GM21717 (cell line): ENCODE data around the gene ZBTB4.

ENCODE experiments used
- ATAC-seq: cut with Tn5 transposase; IDR thresholded peaks from one replicate; pipeline ENCODE4 v1.9.1; 2021; ENCODE audit warnings: mild to moderate bottlenecking, moderate library complexity; ENCODE audit not compliant: unreplicated experiment

The ZBTB4 gene

DNA sequence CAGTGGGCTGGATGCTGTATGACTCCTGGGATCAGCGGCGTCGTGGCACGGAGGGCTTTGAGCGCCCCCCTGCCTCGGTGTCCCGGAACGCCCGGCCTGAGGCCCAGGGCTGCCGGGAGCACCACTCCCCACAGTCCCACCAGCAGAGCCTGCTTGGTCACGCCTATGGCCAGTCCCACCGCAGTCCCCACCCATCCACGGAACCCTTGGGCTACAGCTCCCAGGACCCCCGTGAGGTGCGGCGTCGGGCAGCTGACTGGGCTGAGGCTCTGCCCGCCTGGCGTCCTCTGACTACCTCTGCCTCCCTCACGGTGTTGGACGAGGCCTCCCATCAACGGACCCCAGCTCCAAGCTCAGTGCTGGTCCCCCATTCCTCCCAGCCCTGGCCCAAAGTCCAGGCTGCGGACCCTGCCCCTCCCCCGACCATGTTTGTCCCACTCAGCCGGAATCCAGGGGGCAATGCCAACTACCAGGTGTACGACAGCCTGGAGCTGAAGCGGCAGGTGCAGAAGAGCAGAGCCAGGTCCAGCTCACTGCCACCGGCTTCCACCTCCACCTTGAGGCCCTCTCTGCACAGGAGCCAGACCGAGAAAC is 52.4 kb downstream of the ZBTB4 start:
- no peak for ATAC-seq

DNA sequence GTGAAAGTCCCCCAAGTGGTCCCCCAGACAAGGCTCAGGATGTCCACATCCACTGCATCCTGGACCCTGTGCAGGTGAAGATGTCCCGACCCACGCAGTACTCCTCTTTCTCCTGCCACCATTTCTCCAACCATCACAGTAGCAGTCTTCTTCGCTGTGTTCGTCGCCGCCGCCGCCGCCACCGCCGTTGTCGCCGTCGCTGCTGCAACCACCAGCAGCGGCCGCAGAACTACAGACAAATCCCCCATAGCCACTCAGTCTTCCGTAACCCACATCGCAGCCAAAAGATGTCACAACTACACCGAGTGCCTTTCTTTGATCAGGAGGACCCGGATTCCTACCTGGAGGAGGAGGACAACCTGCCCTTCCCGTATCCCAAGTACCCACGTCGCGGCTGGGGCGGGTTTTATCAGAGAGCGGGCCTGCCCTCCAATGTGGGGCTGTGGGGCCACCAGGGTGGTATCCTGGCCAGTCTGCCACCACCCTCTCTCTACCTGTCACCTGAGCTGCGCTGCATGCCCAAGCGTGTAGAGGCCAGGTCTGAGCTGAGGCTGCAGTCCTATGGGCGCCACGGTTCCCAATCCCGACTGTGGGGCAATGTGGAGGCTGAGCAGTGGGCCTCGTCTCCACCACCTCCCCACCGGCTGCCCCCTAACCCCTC is 53.1 kb downstream of the ZBTB4 start:
- no peak for ATAC-seq

DNA sequence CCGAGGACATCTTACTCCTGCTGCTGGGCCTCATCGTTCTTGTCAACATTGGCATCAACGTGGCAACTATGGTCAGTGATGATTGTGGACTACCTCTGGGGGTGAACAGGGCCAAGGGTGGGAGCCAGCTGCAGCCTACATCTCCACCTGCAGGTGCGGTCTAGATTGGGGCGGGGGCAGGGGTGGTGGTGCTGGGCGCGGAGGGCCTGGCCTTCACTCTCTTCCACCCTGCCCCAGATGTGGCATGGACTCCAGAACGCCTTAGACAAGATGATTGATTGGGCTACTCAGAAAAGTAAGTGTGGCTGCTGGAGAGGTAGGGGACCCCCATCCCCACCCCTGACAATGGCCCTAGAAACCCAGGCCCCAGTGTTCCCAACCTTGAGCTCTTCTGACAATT is 53.7 kb downstream of the ZBTB4 start:
- ATAC-seq, result no peak

DNA sequence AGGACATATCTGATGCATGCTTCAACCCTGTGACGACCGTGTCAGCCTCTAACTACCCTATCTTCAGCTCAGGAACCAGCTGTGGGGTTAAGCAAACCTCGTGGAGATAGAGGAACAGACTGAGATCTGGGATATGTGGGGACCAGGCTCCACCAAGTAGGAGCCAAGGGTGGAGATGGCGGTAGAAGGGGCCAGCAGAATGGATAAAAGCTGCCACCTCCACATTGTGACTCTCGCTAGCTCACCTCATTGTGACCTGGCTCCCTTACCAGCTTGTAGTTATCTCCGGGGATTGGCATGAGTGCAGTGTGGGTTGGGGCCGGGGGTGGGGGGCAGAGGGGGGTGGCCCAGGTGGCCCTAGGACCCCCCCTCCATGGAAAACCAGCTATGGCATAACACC is 54.1 kb downstream of the ZBTB4 start, which contains the start of gene SPEM2:
Gene SPEM2, plus strand, starts transcription at position 301 of the 400 bp plus-strand sequence. Its CDS starts 73 bp downstream, at position 374.
- no peak for ATAC-seq

DNA sequence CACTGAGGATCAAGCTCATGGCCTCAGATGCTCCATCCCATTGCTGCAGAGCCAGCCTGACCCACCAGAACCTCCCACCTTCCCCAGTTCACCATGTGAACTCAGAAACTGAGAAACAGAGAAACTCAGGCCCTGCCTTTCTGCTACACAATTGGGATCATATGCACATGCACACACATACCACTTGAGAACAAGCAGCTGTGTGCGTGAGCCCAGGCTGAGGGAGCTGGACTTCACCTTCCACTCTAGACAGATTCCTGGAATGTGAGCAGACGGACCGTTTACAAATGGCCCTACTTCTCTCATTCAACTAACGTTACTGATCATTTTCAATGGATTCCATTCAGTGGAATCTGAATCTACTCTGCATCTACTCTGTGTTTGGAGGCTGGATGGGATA is 55.8 kb downstream of the ZBTB4 start:
- no peak for ATAC-seq

DNA sequence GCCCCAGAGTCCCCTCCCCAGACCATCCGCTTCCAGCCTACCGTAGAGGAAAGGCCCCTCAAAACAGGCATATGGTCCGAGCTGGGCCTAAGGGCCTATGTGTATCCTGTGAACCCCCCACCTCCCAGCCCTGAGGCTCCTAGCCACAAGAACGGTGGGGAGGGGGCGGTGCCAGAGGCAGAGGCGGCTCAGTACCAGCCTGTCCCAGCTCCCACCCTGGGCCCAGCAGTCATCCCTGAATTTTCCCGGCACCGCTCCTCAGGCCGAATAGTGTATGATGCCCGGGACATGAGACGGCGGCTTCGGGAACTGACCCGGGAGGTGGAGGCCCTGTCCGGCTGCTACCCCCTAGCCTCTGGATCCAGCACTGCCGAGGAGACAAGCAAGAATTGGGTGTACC is 58.2 kb downstream of the ZBTB4 start:
- ATAC-seq, result no peak

DNA sequence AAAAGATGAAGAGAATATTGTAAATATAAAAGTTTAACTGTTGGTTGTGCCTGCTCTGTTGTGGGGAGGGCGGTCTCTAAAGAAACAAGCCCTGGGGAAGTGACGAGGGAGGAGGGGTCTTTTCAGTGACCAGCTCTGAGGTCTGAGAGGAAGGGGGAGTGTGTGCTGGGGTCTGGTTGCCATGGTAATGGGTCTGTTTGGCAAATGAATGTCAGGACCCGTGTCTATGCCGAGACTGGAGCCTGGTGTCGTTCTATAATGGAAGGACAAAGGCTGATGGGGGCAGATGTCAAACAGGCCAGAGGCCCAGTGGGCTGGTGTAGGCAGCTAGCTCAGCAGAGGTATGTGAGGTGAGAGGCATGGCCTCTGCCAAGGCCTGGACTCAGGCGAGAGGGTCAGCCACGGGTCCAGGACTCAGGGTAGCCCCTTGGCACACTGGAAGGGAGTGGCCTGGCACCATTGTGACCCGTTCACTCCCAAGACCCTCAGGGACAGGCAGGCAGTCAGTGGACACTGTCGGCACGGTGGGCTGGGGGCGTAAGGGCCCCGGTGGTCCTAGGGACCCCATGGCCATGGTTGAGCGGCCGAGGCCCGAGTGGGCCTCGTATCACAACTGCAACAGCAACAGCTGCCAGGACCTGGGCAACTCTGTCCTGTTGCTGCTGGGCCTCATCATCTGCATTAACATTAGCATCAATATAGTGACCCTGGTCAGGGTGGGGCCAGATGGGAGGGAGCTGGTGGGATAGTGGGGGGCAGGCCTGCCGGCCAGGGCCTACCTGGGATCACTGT is 59.4 kb downstream of the ZBTB4 start, which contains the start of gene SPEM1:
Gene SPEM1, plus strand, starts transcription at position 506 of the 792 bp plus-strand sequence. Its CDS starts 61 bp downstream, at position 567.
- no peak for ATAC-seq

DNA sequence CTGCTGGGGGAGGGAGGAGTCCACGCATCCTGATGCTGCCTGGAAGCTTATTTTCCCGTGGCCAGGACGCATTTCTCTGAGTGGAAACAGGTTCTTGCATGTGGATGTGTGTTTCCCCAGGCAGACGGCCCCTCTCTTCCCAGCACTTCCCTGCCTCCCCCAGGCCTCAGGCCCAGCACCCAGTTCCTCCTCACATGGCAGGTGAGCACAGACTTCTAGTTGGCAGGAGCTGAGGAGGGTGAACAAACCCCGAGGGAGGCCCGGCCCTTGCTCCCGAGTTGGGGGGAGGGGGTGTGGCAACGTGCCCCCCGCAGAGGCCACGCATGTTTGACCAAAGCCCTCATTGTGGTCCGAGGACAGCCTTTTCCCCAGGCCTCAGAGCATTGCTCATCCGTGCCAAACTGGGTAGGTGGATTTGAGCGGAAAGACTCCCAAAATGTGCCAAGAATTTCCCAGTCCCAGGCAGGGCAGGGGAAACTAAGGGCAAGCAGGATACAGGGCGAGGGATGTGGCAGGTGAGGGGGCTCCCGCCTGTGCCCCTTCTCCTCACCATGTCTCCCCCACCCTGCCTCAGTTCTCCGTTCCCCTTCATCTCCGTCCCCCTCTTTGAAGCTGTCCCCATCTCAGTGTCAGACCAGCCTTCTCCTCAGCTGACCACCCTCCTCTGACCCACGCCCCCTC is 60.8 kb downstream of the ZBTB4 start:
- ATAC-seq, result no peak

DNA sequence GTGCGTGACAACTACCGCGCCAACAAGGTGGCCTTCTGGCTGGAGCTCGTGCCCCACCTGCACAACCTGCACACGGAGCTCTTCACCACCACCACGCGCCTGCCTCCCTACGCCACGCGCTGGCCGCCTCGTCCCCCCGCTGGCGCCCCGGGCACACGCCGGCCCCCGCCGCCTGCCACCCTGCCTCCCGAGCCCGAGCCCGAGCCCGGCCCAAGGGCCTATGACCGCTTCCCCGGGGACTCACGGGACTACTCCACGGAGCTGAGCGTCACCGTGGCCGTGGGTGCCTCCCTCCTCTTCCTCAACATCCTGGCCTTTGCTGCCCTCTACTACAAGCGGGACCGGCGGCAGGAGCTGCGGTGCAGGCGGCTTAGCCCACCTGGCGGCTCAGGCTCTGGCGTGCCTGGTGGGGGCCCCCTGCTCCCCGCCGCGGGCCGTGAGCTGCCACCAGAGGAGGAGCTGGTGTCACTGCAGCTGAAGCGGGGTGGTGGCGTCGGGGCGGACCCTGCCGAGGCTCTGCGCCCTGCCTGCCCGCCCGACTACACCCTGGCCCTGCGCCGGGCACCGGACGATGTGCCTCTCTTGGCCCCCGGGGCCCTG is 62.3 kb downstream of the ZBTB4 start:
- ATAC-seq, result no peak

DNA sequence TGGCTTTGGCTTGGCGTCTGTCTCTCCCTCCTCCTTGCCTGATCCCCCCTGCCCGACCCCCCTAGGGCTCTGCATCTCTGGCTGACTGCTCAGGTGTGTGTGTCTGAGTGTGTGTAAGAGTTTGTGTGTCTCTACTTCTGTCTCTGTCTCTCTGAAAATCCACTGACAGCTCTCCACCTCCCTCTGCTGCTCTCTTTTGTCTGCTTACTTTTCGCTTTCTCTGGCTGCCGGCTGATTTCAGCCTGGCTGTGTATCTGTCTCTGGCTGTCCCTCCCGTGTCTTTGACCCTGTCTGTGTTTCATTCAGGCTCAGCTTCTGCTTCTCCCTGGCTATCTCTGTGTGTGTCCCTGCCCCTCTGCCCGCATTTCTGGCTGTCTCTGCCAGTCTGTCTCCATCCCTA is 63.1 kb downstream of the ZBTB4 start:
- ATAC-seq, result no peak

DNA sequence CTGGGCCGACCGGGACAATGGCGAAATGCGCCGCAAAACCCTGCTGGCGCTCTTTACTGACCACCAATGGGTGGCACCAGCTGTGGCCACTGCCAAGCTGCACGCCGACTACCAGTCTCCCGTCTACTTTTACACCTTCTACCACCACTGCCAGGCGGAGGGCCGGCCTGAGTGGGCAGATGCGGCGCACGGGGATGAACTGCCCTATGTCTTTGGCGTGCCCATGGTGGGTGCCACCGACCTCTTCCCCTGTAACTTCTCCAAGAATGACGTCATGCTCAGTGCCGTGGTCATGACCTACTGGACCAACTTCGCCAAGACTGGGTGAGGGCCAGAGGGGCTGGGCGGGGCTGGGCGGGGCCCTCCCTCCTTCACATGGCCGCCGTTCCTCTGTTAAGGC is 63.6 kb downstream of the ZBTB4 start:
- ATAC-seq, result no peak

DNA sequence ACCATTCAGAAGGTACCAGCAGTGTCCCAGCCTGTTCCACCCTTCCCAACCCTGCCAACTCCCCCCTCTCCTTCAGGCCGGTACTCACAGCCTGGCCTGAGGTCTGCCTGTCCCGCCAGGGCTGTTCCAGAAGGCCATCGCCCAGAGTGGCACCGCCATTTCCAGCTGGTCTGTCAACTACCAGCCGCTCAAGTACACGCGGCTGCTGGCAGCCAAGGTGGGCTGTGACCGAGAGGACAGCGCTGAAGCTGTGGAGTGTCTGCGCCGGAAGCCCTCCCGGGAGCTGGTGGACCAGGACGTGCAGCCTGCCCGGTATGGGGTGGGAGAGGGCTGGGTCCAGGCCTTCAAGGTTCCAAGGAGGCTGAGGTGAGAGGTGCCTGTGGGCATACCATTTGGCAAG is 64.6 kb downstream of the ZBTB4 start:
- ATAC-seq, result no peak

DNA sequence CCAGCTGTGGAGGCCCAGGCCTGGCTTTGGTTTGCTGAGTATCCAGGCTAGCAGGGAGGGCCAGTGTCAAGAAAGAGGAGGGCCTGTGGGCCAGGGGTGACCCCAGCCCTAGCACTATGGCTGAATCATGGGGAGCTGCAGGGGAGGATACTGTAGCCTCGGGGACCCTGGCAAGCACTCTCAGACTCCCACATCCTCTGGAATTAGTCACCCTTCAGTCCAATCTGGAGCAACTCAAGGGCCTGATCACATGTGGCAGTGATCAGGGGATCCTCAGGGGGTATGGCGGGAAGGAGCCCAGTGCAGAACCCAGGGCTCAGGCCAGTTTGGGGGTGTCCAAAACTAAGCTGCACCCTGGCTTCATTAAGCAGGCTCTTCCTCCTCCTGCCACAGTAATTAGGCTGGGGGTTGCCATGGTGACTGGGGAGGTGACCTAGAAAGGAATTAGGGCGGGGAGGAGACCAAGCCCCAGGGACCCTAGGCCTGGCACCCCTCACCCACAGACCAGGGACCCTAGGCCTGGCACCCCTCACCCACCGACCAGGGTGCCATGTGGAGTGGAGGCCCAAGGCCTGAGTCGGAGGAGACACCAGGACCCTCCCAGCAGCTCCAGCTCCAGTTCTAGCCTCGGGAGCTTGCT is 66.0 kb downstream of the ZBTB4 start:
- ATAC-seq, result no peak

DNA sequence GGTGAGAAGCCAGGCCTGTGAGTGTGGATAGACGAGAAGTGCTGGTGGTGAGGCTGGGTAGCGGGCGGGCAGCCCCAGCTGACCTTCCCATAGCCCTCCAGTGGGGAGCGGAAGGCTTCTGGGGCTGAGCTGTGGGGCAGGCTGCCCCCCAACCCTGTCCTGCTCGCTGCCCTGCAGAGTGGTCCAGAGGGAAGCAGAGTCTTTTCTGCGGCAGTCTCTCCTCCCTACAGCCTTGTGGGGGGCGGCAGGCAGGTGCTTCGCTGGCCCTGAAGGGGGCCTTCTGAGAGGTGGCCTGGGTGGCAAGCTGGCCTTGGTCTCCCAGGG is 68.0 kb downstream of the ZBTB4 start:
- no peak for ATAC-seq

DNA sequence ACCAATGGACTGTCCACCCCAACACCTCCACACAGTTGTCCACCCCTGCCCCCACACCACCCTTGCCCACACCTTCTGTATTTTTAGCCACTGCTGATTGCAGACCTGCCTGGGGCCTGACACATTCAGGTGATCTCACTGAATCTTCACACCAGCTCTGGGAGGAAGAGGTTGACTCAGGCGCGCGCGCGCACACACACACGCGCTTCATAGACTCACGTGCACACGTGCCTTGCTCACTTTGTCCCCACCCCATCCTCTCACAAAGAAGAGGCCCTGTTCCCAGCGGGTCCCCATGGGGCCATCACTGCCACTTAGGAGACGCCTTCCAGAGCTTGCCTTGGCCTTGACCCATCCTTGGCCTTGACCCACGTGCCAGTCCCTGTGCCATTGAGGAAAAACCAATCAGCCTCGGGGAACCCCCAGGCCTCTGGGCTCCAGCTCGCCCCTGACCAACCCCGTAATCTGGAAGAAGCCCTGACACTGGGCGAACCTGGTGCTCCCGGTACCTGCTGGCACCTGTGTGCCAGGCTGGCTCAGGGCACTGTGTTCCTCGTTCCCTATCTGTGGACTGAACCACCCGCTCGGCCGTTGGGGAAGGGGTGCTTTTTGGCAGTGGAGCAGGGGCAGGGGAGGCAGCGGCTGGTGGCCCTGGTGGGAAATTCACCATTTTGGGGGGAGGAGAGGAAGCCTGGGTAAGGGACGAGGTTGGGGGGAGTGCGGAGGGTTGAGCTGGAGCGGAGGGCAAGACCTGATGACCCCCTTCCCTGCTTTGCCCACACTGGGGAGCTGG is 68.6 kb downstream of the ZBTB4 start:
- no peak for ATAC-seq

DNA sequence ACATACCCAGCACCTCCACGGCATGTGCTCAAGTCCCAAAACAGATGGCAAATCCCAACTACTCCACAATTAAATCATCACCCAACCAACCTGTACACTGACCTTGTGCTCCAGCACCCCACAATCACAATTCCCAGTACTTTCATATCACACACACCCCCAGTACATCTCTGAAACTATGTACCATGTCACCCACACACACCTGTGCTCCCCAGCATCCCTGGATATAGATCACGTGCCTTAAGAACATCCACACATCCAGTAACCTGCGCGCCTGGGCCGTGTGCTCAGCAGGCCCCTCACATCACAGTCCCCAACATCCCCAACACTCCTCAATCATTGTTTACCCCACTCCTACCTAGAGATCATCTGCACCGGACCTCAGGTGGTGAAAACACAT is 69.7 kb downstream of the ZBTB4 start:
- ATAC-seq, result no peak
